CD4-positive, alpha-beta T cell treated with Interleukin-4 for 1 hour (primary cell): ENCODE results near the gene SPATA32.
A peak's percentile ranks its signal among the peaks of the same experiment; 100 is the strongest.
"Not testable (repeated sequence)": the region's sequence is repeated elsewhere in the genome, so short reads cannot be mapped to it uniquely, and the experiment has no call there.

Source experiments
- DNase-seq, 2 donors: peaks; one replicate each; pipeline ENCODE4 v3.0.0-alpha.2; 2020 to 2022

Gene SPATA32

GRCh38 chr17:45270828-45271418 lies 9.0 kb upstream of the SPATA32 start:
- DNase-seq: peak; percentile 38 to 56

- no peak for DNase-seq
These were observed 8.0 kb upstream of the SPATA32 start for GRCh38 chr17:45269912-45270311.

- DNase-seq: no peak
These were observed 5.7 kb upstream of the SPATA32 start for GRCh38 chr17:45267436-45268055.

GRCh38 chr17:45266372-45266926 lies 4.6 kb upstream of the SPATA32 start:
- no peak for DNase-seq

GRCh38 chr17:45265821-45266220 lies 3.9 kb upstream of the SPATA32 start:
- no peak for DNase-seq

GRCh38 chr17:45264988-45265387 lies 3.1 kb upstream of the SPATA32 start:
- DNase-seq: no peak

GRCh38 chr17:45264430-45264829 lies 2.5 kb upstream of the SPATA32 start:
- DNase-seq: no peak

- no peak for DNase-seq
These were observed 1.6 kb upstream of the SPATA32 start for GRCh38 chr17:45263477-45263860.

- no peak for DNase-seq
These were observed 902 bp upstream of the SPATA32 start for GRCh38 chr17:45262516-45263476.

GRCh38 chr17:45260204-45260783 lies 1.6 kb downstream of the SPATA32 start:
- DNase-seq: no peak

- DNase-seq: no peak
These were observed 2.9 kb downstream of the SPATA32 start for GRCh38 chr17:45258981-45259380.

- no peak for DNase-seq
These were observed 4.8 kb downstream of the SPATA32 start for GRCh38 chr17:45257115-45257514.

- no peak for DNase-seq
These were observed 5.6 kb downstream of the SPATA32 start for GRCh38 chr17:45256114-45256966.

- DNase-seq: no peak
These were observed 6.5 kb downstream of the SPATA32 start for GRCh38 chr17:45255358-45255757.

- no peak for DNase-seq
These were observed 8.0 kb downstream of the SPATA32 start for GRCh38 chr17:45253879-45254278.

GRCh38 chr17:45253237-45253636 lies 8.7 kb downstream of the SPATA32 start:
- not testable (repeated sequence) for DNase-seq

- no peak for DNase-seq
These were observed 10.0 kb downstream of the SPATA32 start for GRCh38 chr17:45251931-45252330.

GRCh38 chr17:45248132-45248957 lies 13.5 kb downstream of the SPATA32 start:
- DNase-seq: peak; percentile 82 to 85

- peak; percentile 97 to 98 for DNase-seq
These were observed 14.3 kb downstream of the SPATA32 start for GRCh38 chr17:45247429-45248131.

GRCh38 chr17:45246861-45247428 lies 14.9 kb downstream of the SPATA32 start:
- peak in 1 of 2 donors; percentile 31 for DNase-seq
